GM21515 (cell line): ENCODE results near the gene NEMP2.
"Not testable (repeated sequence)": the region's sequence is repeated elsewhere in the genome, so short reads cannot be mapped to it uniquely, and the experiment has no call there.

Experiments
- ATAC-seq: cut with Tn5 transposase; IDR thresholded peaks from one replicate; pipeline ENCODE4 v1.9.1; 2021; ENCODE audit not compliant: unreplicated experiment

NEMP2 gene

GRCh38 chr2:190527214-190527613, 7.3 kb downstream of the NEMP2 start:
- no peak for ATAC-seq

- ATAC-seq = no peak
Observed at GRCh38 chr2:190526105-190526750, 8.3 kb downstream of the NEMP2 start.

GRCh38 chr2:190524928-190525327, 9.6 kb downstream of the NEMP2 start:
- no peak for ATAC-seq

GRCh38 chr2:190519975-190520767, 14.4 kb downstream of the NEMP2 start:
- ATAC-seq = no peak

GRCh38 chr2:190517468-190517867, 17.1 kb downstream of the NEMP2 start:
- no peak for ATAC-seq

GRCh38 chr2:190515687-190516086, 18.8 kb downstream of the NEMP2 start:
- no peak for ATAC-seq

- ATAC-seq = no peak
Observed at GRCh38 chr2:190514676-190515075, 19.8 kb downstream of the NEMP2 start.

- ATAC-seq = no peak
Observed at GRCh38 chr2:190513877-190514276, 20.6 kb downstream of the NEMP2 start.

- no peak for ATAC-seq
Observed at GRCh38 chr2:190512539-190513095, 21.9 kb downstream of the NEMP2 start.

GRCh38 chr2:190511104-190511503, 23.4 kb downstream of the NEMP2 start:
- ATAC-seq = no peak

GRCh38 chr2:190509895-190510294, 24.6 kb downstream of the NEMP2 start:
- ATAC-seq = not testable (repeated sequence)

- ATAC-seq = no peak
Observed at GRCh38 chr2:190507135-190507534, 27.4 kb downstream of the NEMP2 start.

GRCh38 chr2:190506666-190507065, 27.9 kb downstream of the NEMP2 start:
- no peak for ATAC-seq

GRCh38 chr2:190505696-190506095, 28.8 kb downstream of the NEMP2 start:
- no peak for ATAC-seq

GRCh38 chr2:190504912-190505311, 29.6 kb downstream of the NEMP2 start:
- ATAC-seq = no peak

- no peak for ATAC-seq
Observed at GRCh38 chr2:190503088-190503487, 31.4 kb downstream of the NEMP2 start.

- ATAC-seq = no peak
Observed at GRCh38 chr2:190501702-190502407, 32.7 kb downstream of the NEMP2 start.

GRCh38 chr2:190501231-190501630, 33.3 kb downstream of the NEMP2 start:
- ATAC-seq = no peak

GRCh38 chr2:190500054-190500502, 34.4 kb downstream of the NEMP2 start:
- ATAC-seq = no peak

- no peak for ATAC-seq
Observed at GRCh38 chr2:190499273-190499672, 35.2 kb downstream of the NEMP2 start.

- no peak for ATAC-seq
Observed at GRCh38 chr2:190497428-190497827, 37.1 kb downstream of the NEMP2 start.
